HG03280 (cell line): ENCODE measurements around the gene IRS1.

Experiments
- ATAC-seq: cut with Tn5 transposase; IDR thresholded peaks from one replicate; pipeline ENCODE4 v1.9.1; 2021; ENCODE audit warnings: mild to moderate bottlenecking, moderate library complexity; ENCODE audit not compliant: unreplicated experiment

The IRS1 gene

DNA sequence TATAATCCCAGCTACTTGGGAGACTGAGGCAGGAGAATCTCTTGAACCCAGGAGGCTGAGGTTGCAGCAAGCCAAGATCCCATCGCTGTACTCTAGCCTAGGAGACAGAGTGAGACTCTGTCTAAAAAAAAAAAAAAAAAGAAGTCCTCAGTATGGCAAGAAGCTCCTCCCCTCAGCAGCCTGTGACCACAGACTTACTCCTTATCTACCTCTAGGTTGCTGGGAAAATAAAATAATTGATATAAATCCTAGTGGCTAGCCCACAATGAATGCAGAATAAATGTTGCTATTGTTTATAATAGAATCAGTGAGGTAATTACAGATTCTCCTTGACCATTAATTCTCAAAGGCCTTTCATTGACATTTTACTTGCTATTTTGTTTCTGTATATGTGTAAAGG is 70.6 kb downstream of the IRS1 start:
- no peak for ATAC-seq

DNA sequence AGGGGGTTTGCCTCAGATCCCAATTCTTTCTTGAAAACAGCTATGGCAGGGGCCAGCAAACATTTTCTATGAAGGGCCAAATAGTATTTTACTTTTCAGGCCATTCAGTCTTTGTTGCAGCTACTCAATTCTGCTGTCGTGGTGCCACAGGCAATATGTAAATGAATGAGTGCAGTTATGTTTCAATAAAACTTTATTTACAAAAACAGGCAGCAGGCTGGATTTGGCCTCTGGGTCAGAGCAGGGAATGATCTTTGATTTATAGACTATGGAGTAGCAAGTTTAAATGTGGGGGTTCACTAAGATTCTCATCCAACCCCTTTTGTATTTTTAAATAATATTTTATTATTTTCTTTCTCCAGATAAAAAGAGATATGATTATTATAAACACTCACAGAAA is 72.4 kb downstream of the IRS1 start:
- ATAC-seq = no peak

DNA sequence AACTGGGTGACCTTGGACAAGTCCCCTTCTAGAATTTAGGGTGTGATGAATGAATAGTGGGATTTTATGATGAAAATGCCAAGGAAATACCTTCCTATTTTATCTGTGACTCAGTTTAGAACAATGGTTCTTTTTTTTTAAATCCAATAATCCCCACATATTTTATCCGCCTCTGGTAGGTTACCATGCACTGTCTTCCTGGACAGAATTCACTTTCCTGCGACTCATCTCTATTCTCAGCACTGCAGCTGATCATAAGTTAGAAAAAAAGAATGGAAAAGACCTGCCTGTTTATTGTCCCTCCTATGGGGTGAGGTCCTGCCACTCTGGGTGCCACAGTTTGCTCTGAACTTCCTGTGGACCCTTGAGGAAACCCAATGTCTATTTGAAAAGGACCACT is 73.1 kb downstream of the IRS1 start:
- no peak for ATAC-seq

DNA sequence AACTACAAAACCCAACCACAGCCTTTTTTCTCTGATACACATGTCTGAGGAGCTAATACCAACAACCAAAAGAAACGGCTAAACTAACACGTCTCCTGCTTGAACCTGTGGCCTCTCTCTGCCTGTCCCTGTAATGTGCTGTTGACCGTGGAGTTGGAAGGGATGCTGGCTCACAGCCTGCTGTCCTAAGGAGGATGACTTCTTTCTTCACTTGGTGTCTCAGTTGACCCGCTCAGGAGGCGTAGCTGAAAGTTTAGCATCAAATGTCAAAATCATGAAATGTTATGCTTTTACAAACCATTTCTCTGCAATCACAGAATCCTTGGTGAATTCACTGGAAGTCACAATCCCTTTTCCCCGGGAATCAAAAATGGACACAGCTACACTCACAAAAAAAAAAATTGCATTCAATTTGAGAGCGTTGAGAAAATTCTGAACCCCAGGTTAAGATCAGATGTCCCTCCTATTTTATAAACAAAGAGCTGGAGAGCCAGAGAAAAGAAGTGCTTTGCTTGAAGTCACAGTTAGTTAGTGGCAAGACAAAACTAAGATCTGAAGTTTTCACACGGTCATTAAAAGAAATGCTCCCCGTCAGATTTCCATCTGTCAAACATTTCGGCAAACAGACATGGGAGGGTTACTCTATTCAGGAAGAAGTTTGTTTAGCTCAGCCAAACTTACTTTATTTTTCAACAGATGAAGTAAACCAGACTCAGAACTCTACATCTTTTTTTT is 74.3 kb downstream of the IRS1 start:
- ATAC-seq = no peak

DNA sequence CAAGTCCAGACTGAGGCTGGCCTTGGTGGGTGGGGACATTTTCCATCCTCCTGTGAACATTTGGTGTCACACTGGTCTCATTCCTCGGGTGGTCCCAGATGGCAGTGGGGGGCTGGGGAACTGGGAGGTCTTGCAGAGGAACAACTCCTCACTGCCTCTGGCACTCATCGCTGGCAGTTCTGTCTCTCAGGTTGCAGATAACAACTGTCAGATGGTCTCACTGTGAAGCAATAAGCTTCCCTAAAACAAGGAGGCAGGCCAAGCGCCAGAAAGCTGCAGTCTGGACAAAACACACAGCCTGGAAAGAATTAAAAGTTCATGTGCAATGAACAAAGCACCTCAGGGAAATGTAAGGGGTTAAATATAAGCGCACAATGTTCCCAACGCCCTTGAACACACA is 78.1 kb downstream of the IRS1 start:
- ATAC-seq = no peak

DNA sequence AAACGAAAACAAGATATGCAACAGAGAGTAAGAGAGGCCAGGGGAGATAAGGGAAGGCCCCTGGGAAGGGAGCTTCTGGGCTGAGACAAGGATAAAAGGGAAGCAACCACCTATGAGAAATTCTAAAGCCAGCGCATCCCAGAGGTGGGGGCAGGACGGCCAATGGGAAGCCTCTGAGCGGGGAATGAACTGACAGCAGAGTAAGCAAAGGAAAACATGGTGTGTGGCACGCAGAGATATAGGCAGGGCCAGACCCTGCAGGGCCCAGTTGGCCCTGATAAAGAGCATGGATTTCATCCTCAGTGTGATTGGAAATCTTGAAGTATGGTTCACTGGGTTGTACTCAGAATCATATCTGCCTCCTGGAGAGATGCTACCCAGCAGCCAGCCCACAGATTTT is 78.7 kb downstream of the IRS1 start:
- no peak for ATAC-seq

DNA sequence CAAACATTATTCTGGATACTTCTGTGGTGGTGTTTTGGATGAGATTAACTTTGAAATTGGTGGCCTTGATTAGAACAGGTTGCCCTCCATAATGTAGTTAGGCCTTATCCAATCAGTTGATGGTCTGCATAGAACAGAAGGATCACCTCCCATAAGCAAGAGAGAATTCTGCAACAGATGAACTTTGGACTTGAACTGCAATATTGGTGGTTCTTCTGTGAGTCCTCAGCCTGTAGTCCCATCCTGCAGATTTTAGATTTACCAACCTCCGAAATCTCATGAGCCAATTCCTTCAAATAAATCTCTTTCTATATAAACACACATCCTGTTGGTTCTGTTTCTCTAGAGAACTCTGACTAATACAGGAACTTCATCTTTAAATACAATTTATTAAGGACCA is 81.9 kb downstream of the IRS1 start:
- ATAC-seq = no peak

DNA sequence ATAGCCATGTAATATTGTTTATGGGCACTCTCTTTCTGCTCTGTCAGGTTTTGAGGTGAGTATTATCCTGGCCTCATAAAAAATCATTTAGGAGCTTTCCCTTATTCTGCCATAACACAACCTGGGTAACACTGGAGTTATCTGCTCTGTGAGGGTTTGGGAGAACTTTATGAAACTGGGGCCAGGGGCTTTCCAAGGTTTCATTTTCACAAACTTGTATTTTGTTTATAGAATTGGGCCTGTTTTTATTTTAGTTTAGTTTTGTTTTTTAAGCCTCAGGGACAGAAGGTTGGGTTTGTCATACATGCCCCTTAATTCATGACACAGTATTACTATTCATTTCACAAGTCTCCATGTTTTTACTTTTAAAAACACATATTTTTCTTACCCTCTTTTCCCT is 83.5 kb downstream of the IRS1 start:
- ATAC-seq = no peak

DNA sequence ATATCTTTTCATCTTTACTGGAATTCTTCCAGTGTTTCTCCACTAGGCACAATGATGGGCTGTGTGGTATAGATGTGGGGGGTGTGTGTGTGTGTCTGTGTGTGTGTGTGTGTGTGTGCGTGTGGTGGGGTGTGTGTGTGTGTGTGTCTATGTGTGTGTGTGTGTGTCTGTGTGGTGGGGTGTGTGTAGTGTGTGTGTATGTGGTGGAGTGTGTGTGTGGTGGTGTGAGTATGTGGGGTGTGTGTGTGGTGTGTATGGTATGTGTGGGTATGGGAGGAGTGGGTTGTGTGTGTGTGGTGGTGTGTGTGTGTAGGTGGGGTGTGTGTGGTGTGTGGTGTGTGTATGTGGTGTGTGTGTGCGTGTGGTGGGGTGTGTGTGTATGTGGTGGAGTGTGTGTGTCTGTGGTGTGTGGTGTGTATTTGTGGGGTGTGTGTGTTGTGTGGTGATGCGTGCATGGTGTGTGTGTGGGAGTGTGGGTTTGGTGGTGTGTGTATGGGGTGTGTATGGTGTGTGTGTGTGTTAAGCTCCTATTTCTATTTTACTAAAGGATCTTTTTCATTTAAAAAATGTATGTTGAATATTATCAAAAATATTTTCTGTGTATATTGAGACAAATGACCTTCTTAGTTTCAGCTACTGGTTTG is 84.2 kb downstream of the IRS1 start:
- no peak for ATAC-seq

DNA sequence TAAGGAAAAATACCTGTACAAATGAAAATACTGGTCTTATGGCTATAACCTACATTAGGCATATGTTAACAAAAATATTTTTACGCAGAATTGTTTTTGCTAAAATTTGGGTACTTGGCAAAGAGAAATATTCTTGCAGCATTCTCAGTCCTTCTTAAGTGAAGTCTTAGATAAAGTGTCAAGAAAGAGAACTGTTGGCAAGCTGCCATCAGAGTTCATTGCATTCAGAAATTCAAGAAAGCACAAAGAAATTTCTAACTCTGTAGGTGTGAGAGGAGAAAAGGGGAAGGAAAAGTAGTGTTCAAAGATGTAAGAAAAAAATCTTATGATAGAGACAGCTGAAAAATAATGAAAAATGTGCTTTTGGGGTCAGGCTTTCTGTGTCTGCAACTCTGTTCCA is 86.7 kb downstream of the IRS1 start:
- no peak for ATAC-seq

DNA sequence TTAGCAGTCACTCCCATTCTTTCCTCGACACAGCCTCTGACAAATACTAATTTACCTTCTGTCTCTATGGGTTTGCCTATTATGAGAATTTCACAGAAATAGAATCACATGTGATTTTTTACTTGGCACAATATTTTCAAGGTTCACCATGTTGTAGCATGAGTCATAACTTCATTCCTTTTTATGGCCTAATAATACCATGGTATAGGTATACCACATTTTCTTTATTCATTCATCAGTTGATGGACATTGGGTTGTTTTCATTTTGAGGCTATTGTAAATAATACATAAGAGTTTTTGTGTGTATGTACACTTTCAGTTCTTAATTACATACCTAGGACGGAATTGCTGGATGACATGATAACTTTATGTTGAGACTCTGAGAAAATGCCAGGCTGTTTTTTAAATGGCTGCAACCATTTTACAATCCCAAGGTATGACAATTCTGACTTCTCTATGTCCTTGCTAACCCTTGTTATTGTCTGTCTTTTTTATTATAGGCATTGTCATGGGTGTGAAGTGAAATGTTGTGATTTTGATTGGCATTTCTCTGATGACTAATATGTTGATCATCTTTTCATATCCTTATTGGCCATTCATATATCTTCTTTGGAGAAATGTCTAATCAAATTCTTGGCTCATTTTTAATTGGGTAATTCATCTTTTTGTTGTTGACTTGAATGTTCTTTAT is 87.9 kb downstream of the IRS1 start:
- ATAC-seq = no peak

DNA sequence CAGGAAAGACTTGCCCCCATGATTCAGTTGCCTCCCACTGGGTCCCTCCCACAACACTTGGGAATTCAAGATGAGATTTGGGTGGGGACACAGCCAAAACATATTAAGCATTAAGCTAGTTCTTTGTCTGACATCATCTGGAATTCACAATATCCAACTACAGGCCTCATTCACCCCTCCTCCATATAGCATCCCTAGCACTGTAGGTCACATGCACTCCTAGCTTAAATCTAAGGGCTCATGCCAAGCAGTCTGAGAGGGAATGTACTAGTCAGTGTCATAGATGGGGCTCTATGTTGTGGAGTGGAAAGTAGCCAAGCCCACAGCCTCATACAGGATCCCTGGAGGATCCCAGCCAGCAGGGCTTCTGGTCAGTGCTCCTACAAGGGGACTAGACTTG is 92.1 kb downstream of the IRS1 start:
- no peak for ATAC-seq

DNA sequence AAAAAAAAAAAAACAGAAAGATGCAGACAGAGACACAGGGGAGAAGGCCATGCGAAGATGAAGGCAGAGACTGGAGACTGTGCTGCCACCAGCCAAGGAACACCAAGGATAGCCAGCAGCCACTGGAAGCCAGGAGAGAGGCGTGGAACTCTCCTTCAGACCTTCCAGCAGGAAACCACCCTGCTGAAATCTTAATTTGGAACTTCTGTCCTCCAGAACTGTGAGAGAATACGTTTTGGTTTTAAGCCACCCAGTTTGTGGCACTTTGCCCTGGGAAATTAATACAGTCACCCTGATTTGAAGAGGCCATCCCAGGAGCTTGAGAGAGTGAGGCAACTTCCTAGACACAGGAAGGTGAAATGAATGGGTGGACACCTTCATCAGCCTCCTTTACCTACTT is 93.7 kb downstream of the IRS1 start:
- no peak for ATAC-seq

DNA sequence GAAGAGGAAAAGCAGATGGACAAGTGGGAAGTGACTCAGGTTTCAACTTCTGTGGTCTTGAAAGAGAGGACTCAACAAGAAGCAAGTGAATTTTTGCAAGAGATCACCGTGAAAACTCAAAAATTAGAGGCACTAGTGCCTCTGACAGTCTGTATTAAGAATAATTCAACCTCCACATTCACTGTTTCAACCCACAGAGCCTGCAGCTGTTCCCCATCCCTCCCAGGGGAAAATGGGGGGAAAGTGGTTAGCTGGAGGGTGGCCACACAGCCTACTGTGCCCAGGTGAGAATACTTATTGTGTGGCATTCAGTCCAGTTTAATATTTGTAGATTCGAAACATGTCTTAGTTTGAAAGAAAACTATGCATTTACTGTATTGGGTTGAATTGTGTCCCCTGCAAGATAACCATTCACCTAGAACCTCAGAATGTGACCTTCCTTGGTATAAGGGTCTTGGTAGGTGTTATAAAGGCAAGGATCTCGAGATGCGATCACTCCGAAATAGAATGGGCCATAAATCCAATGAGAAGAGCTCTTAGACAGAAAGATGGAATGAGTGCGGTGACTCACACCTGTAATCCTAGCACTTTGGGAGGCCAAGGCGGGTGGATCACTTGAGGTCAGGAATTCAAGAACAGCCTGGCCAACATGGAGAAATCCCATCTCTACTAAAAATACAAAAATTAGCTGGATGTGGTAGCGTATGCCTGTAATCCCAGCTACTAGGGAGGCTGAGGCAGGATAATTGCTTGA is 94.3 kb downstream of the IRS1 start:
- no peak for ATAC-seq

DNA sequence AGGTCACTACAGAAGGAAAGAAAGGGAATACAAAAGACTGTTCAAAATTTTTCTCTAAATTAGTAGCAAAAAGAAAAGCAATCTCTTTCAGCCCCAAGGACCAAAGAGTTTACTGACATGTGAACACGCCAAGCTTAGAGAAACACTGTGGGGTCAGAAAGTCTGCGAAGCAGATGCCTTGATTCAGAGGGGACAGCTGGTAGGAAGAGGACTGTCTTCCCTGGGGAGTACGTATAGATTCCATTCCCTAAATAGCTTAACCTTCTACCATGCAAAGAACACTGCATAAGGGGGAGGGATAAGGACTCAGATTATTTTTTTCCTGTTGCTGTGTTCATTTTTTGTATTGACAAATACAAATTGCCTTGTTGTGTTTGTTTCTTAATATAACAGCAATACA is 96.1 kb downstream of the IRS1 start:
- ATAC-seq = no peak

DNA sequence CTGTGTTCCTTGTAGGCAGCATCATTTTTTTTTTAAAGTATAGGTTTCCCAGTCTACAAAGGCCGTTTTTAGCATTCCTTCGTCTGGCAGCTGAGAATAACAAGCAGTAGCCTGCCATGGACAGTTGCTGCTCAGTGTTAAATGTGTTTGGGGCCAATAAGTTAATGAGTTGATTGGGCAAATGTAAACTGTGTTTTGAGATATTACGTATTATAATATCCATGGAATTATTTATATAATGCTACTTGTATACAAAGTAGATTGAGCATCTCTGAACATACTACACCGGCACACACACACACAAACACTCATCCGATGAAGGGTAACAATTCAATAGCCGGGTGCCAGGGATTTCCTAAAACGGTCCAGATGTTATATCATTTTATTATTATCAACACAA is 97.2 kb downstream of the IRS1 start:
- no peak for ATAC-seq

DNA sequence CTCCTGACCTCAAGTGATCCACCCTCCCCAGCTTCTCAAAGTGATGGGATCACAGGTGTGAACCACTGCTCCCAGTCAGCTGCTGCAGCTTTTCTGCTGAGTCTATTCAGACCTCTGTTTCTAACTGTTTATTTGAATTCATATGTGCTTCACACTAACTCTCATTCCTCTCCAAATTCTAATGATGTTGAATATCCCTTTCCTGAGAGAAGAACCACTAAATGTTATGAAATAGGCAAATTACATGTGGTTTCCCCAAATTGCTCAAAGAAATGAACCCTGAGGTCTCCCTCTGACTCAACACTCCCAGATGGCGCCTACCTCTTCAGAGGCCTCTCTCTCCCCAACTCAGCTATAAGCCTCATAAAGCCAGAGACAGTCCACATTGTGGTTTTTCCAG is 98.6 kb downstream of the IRS1 start:
- peak; percentile 48 for ATAC-seq

DNA sequence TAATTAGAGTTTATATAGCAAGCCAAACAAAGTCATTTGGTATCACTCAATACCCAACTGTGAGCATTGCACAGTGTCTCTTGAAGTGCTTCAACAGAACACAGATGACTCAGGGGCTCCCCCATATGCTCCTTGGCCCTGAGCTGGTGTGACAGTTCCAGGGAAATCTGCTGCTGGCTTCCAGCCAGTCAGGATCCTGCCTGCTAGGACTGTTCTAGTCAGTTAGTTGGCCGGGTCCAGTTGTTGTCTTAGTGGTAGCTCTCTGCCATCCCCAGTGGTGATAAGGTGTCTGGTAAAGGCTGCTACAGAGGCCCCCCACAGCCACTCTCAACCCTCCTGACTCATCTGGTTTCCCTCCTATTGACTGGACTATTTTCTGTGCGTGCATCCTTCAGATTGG is 100.3 kb downstream of the IRS1 start:
- no peak for ATAC-seq

DNA sequence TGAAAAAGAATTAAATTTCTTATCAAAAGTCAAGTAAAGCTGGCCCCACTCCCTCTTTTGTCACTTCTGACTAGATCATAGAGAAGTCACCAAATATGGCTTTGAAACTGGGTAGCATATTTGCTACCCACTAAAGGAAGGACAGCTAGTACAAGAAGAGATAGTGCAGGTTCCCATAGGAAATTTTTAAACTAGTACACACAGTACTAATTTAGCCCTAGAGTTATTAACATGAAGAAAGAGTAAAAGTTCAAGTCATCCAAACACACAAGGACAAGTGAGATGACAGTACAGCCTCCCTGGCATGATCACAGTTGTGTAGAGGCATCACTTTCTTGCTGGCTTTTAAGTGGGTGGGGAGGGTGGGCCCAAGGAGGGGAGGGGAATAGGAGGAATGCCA is 100.9 kb downstream of the IRS1 start:
- ATAC-seq = no peak

DNA sequence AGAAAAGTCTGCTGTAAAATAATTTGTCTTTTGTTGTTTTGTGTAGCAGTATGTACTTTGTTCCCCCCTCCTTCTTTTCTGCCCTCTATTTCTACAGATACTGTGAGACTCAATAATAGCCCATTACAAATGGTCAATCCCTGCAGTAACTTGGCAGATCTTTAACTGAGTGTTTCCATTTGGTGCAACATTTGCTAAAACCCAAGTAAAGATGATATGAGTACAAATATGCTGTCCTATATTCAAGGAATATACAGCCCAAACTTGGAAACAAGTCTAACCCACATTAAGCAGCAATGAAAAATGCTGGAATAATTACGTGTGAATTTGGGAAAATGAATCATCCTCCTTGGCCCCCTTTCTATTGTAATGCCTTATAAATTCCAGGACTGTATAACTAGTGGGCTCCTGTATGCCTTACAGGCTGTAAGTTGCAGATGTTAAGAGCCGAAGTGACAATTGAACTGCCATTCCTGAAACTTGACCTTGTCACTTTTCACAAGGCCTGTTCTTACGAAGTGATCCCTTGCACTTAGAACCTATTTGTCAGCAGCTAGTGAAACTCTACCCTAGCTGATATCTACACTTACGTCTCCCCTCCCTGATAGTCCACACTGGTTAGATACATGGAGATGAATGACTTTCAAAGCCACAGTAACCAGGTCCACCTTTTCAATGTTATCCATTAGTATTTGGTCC is 104.9 kb downstream of the IRS1 start:
- ATAC-seq = no peak

DNA sequence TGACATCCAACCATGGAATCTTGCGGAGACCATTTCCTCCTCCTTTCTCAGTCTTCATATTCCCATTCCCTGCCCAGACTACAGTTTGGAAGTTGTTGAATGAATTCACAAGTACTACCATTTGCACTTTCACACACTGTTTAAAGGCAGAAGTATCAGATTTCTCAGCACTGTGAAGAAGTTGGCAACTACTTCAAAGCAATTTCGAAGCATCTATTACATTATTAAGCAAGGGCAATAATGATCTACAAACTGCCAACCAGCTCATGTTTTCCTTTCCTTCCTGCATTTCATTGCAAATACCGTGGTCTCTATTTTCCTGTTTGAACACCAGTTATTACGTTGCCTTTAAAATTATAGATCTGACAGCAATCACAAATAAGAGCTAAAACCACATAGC is 105.5 kb downstream of the IRS1 start:
- no peak for ATAC-seq
